CD4-positive, alpha-beta T cell (primary cell): ENCODE results near the gene IL37. TPM values are rescaled to one million over a fixed set of nuclear protein-coding genes. Genes with fewer than 3 reads are reported as not detected.

ENCODE experiments used
- ATAC-seq: fragments of 200-7000 bp; cut with Tn5 transposase; one replicate; pipeline ENCODE4 v1.10.0; 2022; ENCODE audit warnings: mild to moderate bottlenecking; ENCODE audit not compliant: poor library complexity
- CTCF ChIA-PET: fragments of 350-600 bp; sonication (Branson Sonifier 250); formaldehyde crosslinking; loops from one replicate; lab custom pipeline; 2021; ENCODE audit warnings: antibody characterized with exemption, inconsistent platforms; lab: Charles Lee
- POLR2A ChIA-PET: fragments of 350-600 bp; sonication (Branson Sonifier 250); formaldehyde crosslinking; loops from one replicate; lab custom pipeline; 2021; ENCODE audit warnings: antibody characterized with exemption, inconsistent platforms; lab: Charles Lee
- DNase-seq, 14 experiments: peaks; one replicate each; pipeline ENCODE4 v3.0.0-alpha.2; 2013 to 2020; ENCODE audit warnings: mixed read lengths in 2 of 14
- H3K27ac ChIP-seq, 2 donors: one replicate each; pipeline versions ENCODE4 v1.5.1 to v1.7.0; 2013; ENCODE audit warnings: low read length in 2 of 2, low read depth in 1 of 2, mild to moderate bottlenecking in 1 of 2
- H3K27me3 ChIP-seq, 2 experiments: 1 replicate in 1 of 2; 2 replicates in 1 of 2; pipeline versions ENCODE4 v1.6.1 to v1.7.0; 2013; ENCODE audit warnings: low read length in 2 of 2, control low read depth in 1 of 2, mild to moderate bottlenecking in 1 of 2, moderate library complexity in 1 of 2; ENCODE audit not compliant: insufficient read depth in 2 of 2, control insufficient read depth in 1 of 2
- H3K36me3 ChIP-seq: one replicate; pipeline ENCODE4 v1.6.1; 2013; ENCODE audit warnings: low read length, control low read depth; ENCODE audit not compliant: insufficient read depth
- H3K4me1 ChIP-seq: one replicate; pipeline ENCODE4 v1.6.1; 2013; ENCODE audit warnings: low read length, control low read depth; ENCODE audit not compliant: insufficient read depth
- H3K4me3 ChIP-seq: one replicate; pipeline ENCODE4 v1.5.1; 2013; ENCODE audit warnings: mild to moderate bottlenecking, low read length, moderate library complexity
- H3K9me3 ChIP-seq, 2 experiments: 1 replicate in 1 of 2; 2 replicates in 1 of 2; pipeline versions ENCODE4 v1.6.1 to v1.7.0; 2013; ENCODE audit warnings: low read length in 2 of 2, mild to moderate bottlenecking in 2 of 2, control low read depth in 1 of 2, moderate library complexity in 1 of 2; ENCODE audit not compliant: control insufficient read depth in 1 of 2, insufficient read depth in 1 of 2
- H3K27ac Mint-ChIP-seq: one replicate; pipeline ENCODE4 v1.8.0; 2020; ENCODE audit warnings: mixed read lengths
- H3K27me3 Mint-ChIP-seq: one replicate; pipeline ENCODE4 v1.8.0; 2021; ENCODE audit warnings: mixed read lengths
- H3K36me3 Mint-ChIP-seq: one replicate; pipeline ENCODE4 v1.8.0; 2021; ENCODE audit warnings: low read depth, mixed read lengths
- H3K4me1 Mint-ChIP-seq: one replicate; pipeline ENCODE4 v1.8.0; 2021; ENCODE audit warnings: low read depth, mixed read lengths
- H3K4me3 Mint-ChIP-seq: one replicate; pipeline ENCODE4 v1.8.0; 2020; ENCODE audit warnings: mild to moderate bottlenecking, mixed read lengths
- H3K9me3 Mint-ChIP-seq: one replicate; pipeline ENCODE4 v1.8.0; 2020; ENCODE audit warnings: mixed read lengths
- CTCF ChIP-seq: fragments of 200-600 bp; IDR thresholded peaks from one replicate; pipeline ENCODE4 v1.8.0; 2022; ENCODE audit warnings: antibody characterized with exemption, mild to moderate bottlenecking
- intact Hi-C, 2 experiments: fragments of 100-400 bp; cut with DNase I in 1 of 2; cut with micrococcal nuclease in 1 of 2; formaldehyde crosslinking; loops; one replicate each; pipeline versions ENCODE4 v1.15.1 to v1.9.0; 2023 to 2025; cut with DNase I, micrococcal nuclease
- total RNA-seq, 174 experiments: library from RNA in 2 of 174; stranded (reverse) in 2 of 174; gene quantifications; one replicate each; pipeline ENCODE4 v1.2.3 and lab custom pipeline; 2021 to 2026

The IL37 gene
- total RNA-seq, 2 experiments from 2014 or later: not detected

- TF ChIP-seq CTCF: no peak
- CTCF ChIA-PET: no interaction called here
- Mint-ChIP-seq H3K4me1 (no peaks in the 10 kb centered on the region), H3K4me3 (no peak overlapping the region), H3K27ac (no peak overlapping the region), H3K27me3 (peaks cover 9% of the 10 kb centered on the region), H3K36me3 (no peaks in the 10 kb centered on the region), H3K9me3 (no peaks in the 10 kb centered on the region)
- POLR2A ChIA-PET: no interaction called here
- DNase-seq (no peak), ATAC-seq (no peak)
- intact Hi-C loops: no loop called here
- Histone ChIP-seq H3K4me1 (peaks cover 2% of the 10 kb centered on the region), H3K4me3 (no peak overlapping the region), H3K9me3 (no peaks in the 10 kb centered on the region), H3K27ac (no peak overlapping the region), H3K27me3 (peaks cover 0 to 3% of the 10 kb centered on the region in 2 experiments), H3K36me3 (no peaks in the 10 kb centered on the region)
Observed at GRCh38 chr2:112876257-112876970, 34.6 kb upstream of the IL37 start.

- DNase-seq: no peak
- no peak for TF ChIP-seq CTCF
- no peaks in the 10 kb centered on the region for H3K4me1 Mint-ChIP-seq
- ChIA-PET CTCF (no interaction called here), POLR2A (no interaction called here)
- intact Hi-C loops: no loop called here
- no peaks in the 10 kb centered on the region for H3K36me3 Mint-ChIP-seq
- Histone ChIP-seq H3K27me3 (peaks cover 0 to 1% of the 10 kb centered on the region in 2 experiments), H3K36me3 (no peaks in the 10 kb centered on the region), H3K27ac (no peak overlapping the region), H3K4me1 (peaks cover 2% of the 10 kb centered on the region), H3K4me3 (no peak overlapping the region), H3K9me3 (no peaks in the 10 kb centered on the region)
- H3K27ac Mint-ChIP-seq: no peak overlapping the region
- H3K27me3 Mint-ChIP-seq: peaks cover 9% of the 10 kb centered on the region
- H3K4me3 Mint-ChIP-seq: no peak overlapping the region
- no peak for ATAC-seq
- no peaks in the 10 kb centered on the region for H3K9me3 Mint-ChIP-seq
Observed at GRCh38 chr2:112876971-112877361, 34.0 kb upstream of the IL37 start.

GRCh38 chr2:112877423-112877822 is 33.5 kb upstream of the IL37 start:
- Histone ChIP-seq H3K9me3 (no peaks in the 10 kb centered on the region), H3K27me3 (no peaks in the 10 kb centered on the region), H3K27ac (no peak overlapping the region), H3K4me3 (no peak overlapping the region), H3K36me3 (no peaks in the 10 kb centered on the region), H3K4me1 (peaks cover 2% of the 10 kb centered on the region)
- Mint-ChIP-seq H3K36me3 (no peaks in the 10 kb centered on the region), H3K27me3 (peaks cover 9% of the 10 kb centered on the region), H3K27ac (no peak overlapping the region), H3K9me3 (no peaks in the 10 kb centered on the region), H3K4me3 (no peak overlapping the region), H3K4me1 (no peaks in the 10 kb centered on the region)
- POLR2A ChIA-PET: no interaction called here
- CTCF ChIA-PET: no interaction called here
- DNase-seq (no peak), ATAC-seq (no peak)
- TF ChIP-seq CTCF: no peak
- intact Hi-C loops: no loop called here
